ENCODE data around the gene DOCK11.

DOCK11 gene

GRCh38 chrX:118502161-118502789 is 6.7 kb downstream of the DOCK11 start:
- DNase-seq = no peak

GRCh38 chrX:118503260-118504041 is 7.8 kb downstream of the DOCK11 start:
- DNase-seq = no peak

DNA sequence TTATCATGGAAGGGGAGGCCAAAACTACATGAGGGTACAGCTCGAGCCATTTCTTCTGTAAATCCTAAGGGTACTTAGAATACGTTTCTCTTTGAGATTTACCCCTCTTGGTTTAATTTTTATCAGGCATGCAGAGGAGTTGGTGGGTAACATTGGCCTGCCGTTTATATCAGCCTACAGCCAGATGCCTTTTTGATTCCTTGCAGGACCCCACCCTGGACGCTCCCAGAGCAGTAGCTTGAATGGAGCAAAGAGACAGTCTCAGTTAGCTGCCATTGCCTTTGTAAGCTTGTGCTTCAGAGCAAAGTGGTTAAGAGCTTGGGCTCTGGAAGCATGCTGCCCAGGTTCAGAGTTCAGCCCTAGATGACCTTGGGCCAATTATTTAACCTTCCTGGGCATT is 9.0 kb downstream of the DOCK11 start:
- DNase-seq = no peak

DNA sequence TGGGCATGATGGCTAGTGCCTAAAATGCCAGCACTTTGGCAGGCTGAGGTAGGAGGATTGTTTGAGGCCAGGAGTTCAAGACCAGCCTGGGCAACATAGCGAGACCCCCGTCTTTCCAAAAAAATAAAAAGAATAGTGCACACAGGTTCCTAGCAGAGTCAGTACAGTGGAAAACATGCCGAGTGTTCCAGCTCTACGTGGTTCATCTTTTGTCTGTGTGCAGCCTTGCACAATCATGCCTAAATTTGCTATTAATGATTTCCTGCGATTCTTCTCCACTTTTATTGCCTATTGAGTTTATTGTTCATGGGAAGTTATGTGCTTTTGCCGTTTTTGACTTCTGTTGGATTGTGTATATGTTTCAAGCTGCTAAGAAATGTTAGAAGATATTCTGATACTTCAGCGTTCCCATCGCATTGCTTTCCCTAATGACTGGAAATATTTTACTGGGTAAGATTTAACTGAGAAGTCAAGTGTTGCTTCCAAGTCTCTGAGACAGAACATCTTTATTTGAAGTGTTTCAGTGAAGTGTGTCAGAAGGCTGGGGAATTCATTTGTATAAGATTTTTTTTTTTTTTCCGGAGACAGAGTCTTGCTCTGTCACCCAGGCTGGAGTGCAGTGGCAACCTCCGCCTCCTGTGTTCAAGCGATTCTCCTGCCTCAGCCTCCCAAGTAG is 11.3 kb downstream of the DOCK11 start:
- DNase-seq = no peak

DNA sequence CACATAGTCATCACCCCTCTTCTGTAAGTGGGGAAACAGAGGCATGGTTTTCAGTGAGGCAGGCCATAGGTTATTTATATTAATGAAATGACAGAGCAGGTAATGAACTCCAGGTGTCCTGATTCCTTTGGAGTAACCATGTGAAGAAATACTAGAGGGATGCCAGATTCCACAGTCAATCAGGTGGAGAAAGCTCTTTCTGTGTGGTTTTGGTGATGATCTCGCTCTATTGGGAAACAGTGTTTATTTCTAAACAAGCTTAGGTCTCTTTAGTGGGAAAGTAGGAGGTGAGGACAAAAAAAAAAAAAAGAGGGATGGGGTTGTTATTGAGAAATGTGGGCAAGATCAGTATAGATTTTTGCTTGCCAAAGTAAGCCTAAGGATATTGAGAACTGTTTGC is 12.2 kb downstream of the DOCK11 start:
- DNase-seq = no peak

DNA sequence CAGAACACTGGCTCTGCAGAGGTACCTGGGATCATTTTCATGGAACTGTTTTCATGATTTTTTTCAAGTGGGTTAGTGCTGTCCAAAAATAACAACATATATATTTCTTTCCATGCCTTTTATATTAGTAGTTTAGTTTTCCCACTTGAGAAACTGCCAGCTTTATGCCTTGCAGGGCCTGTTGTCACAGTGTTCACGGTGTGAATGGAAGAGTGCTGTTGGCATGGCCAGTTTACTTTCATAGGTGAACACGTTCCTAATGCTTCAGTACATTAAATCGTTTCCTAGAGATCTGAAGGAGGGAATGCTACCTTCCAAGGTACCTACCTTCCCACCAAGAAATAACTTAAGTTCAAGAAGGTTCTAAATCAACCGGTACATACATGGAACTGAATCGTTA is 12.6 kb downstream of the DOCK11 start:
- DNase-seq = no peak

- no peak for DNase-seq
Measured at GRCh38 chrX:118508635-118509034, 13.0 kb downstream of the DOCK11 start.

GRCh38 chrX:118510111-118510510 is 14.5 kb downstream of the DOCK11 start:
- DNase-seq = no peak

DNA sequence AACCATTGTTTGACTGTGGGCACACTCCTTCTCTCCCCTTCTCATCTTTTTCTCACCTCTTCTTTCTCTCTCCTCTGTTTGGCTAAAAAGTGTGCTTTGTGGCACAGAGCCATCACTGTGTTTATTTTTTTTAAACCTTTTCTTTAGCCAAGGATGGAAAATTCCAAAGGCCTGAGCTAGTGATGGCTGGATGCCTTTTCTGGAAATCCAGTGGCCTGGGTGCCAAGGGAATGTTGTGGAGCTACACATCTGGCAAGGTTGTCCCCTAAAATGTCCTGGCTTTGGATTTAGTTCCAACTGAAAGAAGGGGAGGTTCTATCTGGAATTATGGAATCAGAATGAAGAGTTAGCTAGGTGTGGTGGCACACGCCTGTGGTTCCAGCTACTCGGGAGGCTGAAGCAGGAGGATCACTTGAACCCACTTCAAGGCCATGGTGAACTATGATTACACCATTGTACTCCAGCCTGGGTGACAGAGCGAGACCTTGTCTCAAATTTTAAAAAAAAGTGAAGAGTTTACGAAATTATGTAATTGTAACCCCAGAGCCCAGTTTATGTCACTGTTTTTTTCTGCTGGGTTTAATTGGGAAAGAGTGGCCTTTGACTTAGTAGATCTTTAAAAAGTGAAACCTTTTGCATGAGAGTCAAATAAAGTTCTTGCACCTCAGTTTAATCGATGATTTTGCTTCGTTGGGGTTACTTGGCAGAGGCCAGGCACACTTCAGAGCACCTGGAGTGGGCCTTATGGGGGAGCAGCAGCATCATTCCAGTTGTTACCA is 17.7 kb downstream of the DOCK11 start:
- no peak for DNase-seq

GRCh38 chrX:118519411-118520215 is 24.0 kb downstream of the DOCK11 start:
- no peak for DNase-seq

- no peak for DNase-seq
Measured at GRCh38 chrX:118520216-118521206, 24.9 kb downstream of the DOCK11 start.

- DNase-seq = no peak
Measured at GRCh38 chrX:118521435-118521834, 25.8 kb downstream of the DOCK11 start.

DNA sequence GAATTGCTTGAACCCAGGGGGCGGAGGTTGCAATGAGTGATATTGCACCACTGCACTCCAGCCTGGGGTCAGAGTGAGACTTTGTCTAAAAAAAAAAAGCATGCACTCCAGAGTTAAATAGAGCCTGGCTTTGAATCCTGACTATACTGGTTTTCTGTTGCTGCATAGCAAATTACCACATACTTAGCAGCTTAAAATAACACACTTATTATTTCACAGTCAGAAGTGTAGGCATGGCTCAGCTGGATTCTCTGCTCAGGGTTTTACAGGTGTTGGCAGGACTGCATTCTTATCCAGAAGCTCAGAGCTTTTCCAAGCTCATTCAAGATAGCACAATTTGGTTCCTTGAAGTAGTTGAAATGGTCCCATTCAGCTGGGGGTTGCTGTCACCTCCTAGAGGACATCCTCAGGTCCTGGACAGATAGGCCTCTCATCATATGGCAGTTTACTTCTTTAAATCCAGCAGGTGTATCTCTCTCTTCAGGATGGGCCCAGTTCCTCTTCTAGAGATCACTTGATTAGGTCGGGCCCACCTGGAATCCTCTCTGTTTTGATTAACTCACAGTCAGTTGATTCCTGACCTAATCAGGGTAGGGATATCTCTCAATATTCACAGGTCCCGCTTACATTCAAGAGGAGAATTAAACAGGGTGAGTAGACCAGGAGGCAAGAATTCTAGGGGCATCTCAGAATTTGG is 26.8 kb downstream of the DOCK11 start:
- no peak for DNase-seq

DNA sequence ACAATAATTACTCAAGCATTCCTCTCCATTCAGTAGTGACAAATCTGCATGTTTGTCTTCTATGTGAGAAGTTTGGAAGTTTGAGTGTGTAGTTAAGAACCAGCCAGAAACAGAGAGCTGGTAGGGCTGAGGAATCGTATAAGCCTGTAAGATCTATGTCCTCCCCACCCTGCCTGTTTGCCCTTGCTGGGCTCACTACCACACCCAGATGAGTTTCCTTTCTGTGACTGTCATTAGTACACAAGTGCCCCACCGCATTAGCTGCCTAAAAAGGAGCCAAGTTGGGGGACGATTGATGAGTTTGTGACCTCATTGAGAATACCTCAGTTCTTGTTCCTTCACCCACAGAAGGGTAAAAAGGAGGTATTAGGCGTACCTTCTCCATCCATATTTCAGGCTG is 28.3 kb downstream of the DOCK11 start:
- DNase-seq = no peak

DNA sequence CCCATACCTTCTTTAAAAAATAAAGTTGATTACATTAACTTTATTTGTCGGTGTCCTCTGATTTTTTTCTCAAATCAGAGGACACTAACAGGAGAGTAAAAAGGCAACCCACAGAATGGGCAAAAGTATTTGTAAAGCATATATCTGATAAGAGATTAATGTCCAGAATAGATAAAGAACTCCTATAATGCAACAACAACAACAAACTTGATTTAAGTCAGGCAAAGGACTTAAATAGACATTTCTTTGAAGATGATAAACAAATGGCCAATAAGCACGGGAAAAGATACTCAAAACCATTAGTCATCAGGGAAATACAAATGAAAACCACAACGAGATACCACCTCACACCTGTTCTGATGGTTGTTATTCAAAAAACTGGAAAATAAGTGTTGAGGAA is 28.7 kb downstream of the DOCK11 start:
- no peak for DNase-seq

DNA sequence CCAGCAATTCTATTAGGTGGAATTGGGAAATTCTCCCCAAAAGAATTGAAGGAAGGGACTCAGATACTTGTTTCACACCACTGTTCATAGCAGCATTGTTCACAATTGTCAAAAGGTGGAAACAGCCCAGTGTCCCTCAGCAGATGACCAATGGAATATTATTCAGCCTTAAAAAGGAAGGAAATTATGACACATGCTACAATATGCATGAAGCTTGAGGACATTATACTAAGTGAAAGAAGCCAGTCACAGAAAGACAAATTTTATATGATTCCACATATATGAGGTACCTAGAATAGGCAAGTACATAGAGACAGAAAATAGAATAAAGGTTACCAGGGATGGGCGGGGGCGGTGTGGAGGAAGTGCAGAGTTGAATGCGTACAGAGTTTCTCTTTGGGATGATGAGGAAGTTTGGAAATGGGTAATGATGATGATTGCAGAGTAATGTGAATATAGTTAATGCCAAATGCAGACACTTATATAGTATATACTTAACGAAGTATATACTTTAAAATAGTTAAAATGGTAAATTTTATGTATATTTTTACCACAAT is 29.6 kb downstream of the DOCK11 start:
- DNase-seq = no peak

GRCh38 chrX:118526149-118526548 is 30.5 kb downstream of the DOCK11 start:
- DNase-seq = no peak

GRCh38 chrX:118528071-118528737 is 32.6 kb downstream of the DOCK11 start:
- DNase-seq = no peak

GRCh38 chrX:118530219-118530911 is 34.8 kb downstream of the DOCK11 start:
- DNase-seq = no peak

All from NCI-H1092 (cell line).